SJCRH30 (cell line): ENCODE measurements around the gene INKA1. TPM values are rescaled to one million over a fixed set of nuclear protein-coding genes. Genes with fewer than 3 reads are reported as not detected.
A peak's percentile ranks its signal among the peaks of the same experiment; 100 is the strongest.
"Not testable (repeated sequence)": the region's sequence is repeated elsewhere in the genome, so short reads cannot be mapped to it uniquely, and the experiment has no call there.

ENCODE experiments used
- DNase-seq, 2 experiments: peaks; one replicate each; pipeline ENCODE4 v3.0.0-alpha.2; 2015 to 2020
- H3K27ac ChIP-seq: fragments of 250-450 bp; sonication (Bioruptor Pico); 2 replicates; pipeline ENCODE4 v1.5.1; 2020; ENCODE audit warnings: mild to moderate bottlenecking, moderate library complexity
- H3K27me3 ChIP-seq: fragments of 250-450 bp; sonication (Bioruptor Pico); 2 replicates; pipeline ENCODE4 v1.5.1; 2020; ENCODE audit warnings: mild to moderate bottlenecking, moderate library complexity
- H3K36me3 ChIP-seq: fragments of 250-450 bp; sonication (Bioruptor Pico); 2 replicates; pipeline ENCODE4 v1.5.1; 2020; ENCODE audit warnings: mild to moderate bottlenecking, moderate library complexity
- H3K4me1 ChIP-seq: fragments of 250-450 bp; sonication (Bioruptor Pico); 2 replicates; pipeline ENCODE4 v1.5.1; 2020; ENCODE audit warnings: mild to moderate bottlenecking, moderate library complexity
- H3K4me3 ChIP-seq: fragments of 250-450 bp; sonication (Bioruptor Pico); 2 replicates; pipeline ENCODE4 v1.5.1; 2020; ENCODE audit warnings: mild to moderate bottlenecking, moderate library complexity
- H3K9me3 ChIP-seq: fragments of 250-450 bp; sonication (Bioruptor Pico); replicated peaks from 2 replicates; pipeline ENCODE4 v1.5.1; 2020; ENCODE audit warnings: mild to moderate bottlenecking, moderate library complexity
- total RNA-seq: library from RNA; depleted of rRNA; stranded (reverse); fragments of >200 nt; shearing (Covaris generic); gene quantifications from 2 replicates; pipeline ENCODE4 v1.2.3, GENCODE V29; 2014

Gene INKA1
- total RNA-seq, 1 experiment from 2014 or later: 0.61 TPM

- H3K36me3 ChIP-seq: no peaks in the 10 kb centered on the region
- no peaks in the 10 kb centered on the region for H3K4me1 ChIP-seq
- DNase-seq: no peak
- H3K9me3 ChIP-seq: no peaks in the 10 kb centered on the region
- no peaks in the 10 kb centered on the region for H3K27me3 ChIP-seq
- H3K4me3 ChIP-seq: no peak overlapping the region
- no peak overlapping the region for H3K27ac ChIP-seq
Observed at GRCh38 chr3:49812916-49813496, 9.9 kb downstream of the INKA1 start.

GRCh38 chr3:49813497-49814174 lies 10.6 kb downstream of the INKA1 start, which contains the start of gene UBA7:
UBA7 (minus strand) TSS chr3:49813953; CDS start chr3:49813787, 166 bp downstream.
- Histone ChIP-seq H3K4me3 (no peak within 1 kb of the TSS), H3K4me1 (no peaks in the 10 kb centered on the region), H3K36me3 (no peaks in the 10 kb centered on the region), H3K27ac (no peak within 1 kb of the TSS), H3K9me3 (no peaks in the 10 kb centered on the region), H3K27me3 (no peaks in the 10 kb centered on the region)
- DNase-seq: no peak

GRCh38 chr3:49823131-49823530 lies 20.1 kb downstream of the INKA1 start:
- DNase-seq, H3K4me1 ChIP-seq, H3K36me3 ChIP-seq, H3K27me3 ChIP-seq, H3K9me3 ChIP-seq, H3K27ac ChIP-seq, H3K4me3 ChIP-seq: not testable (repeated sequence)

GRCh38 chr3:49826016-49826415 lies 23.0 kb downstream of the INKA1 start:
- Histone ChIP-seq H3K27ac (no peak overlapping the region), H3K4me1 (no peaks in the 10 kb centered on the region), H3K36me3 (0 out of 2 replicates have a peak, but pooled peaks cover 6% of the 10 kb centered on the region), H3K9me3 (no peaks in the 10 kb centered on the region), H3K4me3 (no peak overlapping the region), H3K27me3 (no peaks in the 10 kb centered on the region)
- no peak for DNase-seq

- peaks cover 6% of the 10 kb centered on the region; the same call in 1 of the 2 replicates for H3K36me3 ChIP-seq
- H3K4me3 ChIP-seq: no peak overlapping the region
- no peak overlapping the region for H3K27ac ChIP-seq
Observed at GRCh38 chr3:49831341-49831740, 28.3 kb downstream of the INKA1 start.

GRCh38 chr3:49839193-49839809 lies 36.2 kb downstream of the INKA1 start:
- Histone ChIP-seq H3K4me1 (no peaks in the 10 kb centered on the region), H3K9me3 (no peaks in the 10 kb centered on the region), H3K27ac (no peak overlapping the region), H3K27me3 (no peaks in the 10 kb centered on the region), H3K36me3 (no peaks in the 10 kb centered on the region), H3K4me3 (no peak overlapping the region)
- DNase-seq: peak; percentile 64 to 83

More at GRCh38 chr3:49831341-49831740, 28.3 kb downstream of the INKA1 start:
- H3K9me3 ChIP-seq: no peaks in the 10 kb centered on the region
- no peaks in the 10 kb centered on the region for H3K27me3 ChIP-seq
- no peak for DNase-seq
- no peaks in the 10 kb centered on the region for H3K4me1 ChIP-seq

- DNase-seq: no peak
- Histone ChIP-seq H3K27me3 (no peaks in the 10 kb centered on the region), H3K9me3 (no peaks in the 10 kb centered on the region), H3K4me3 (no peak overlapping the region), H3K4me1 (no peaks in the 10 kb centered on the region), H3K27ac (no peak overlapping the region), H3K36me3 (peaks cover 6% of the 10 kb centered on the region)
Observed at GRCh38 chr3:49840388-49840787, 37.3 kb downstream of the INKA1 start.

- Histone ChIP-seq H3K27ac (no peak overlapping the region), H3K9me3 (no peaks in the 10 kb centered on the region), H3K4me3 (no peak overlapping the region), H3K36me3 (peaks cover 10% of the 10 kb centered on the region), H3K27me3 (no peaks in the 10 kb centered on the region), H3K4me1 (no peaks in the 10 kb centered on the region)
- DNase-seq: peak; percentile 13 to 38
Observed at GRCh38 chr3:49841126-49841696, 38.1 kb downstream of the INKA1 start.

GRCh38 chr3:49841806-49842205 lies 38.7 kb downstream of the INKA1 start:
- Histone ChIP-seq H3K36me3 (peaks cover 14% of the 10 kb centered on the region), H3K4me3 (no peak overlapping the region), H3K27ac (no peak overlapping the region), H3K9me3 (no peaks in the 10 kb centered on the region), H3K4me1 (no peaks in the 10 kb centered on the region), H3K27me3 (no peaks in the 10 kb centered on the region)
- no peak for DNase-seq

GRCh38 chr3:49842843-49843517 lies 39.9 kb downstream of the INKA1 start:
- DNase-seq: no peak
- Histone ChIP-seq H3K4me3 (no peak overlapping the region), H3K27ac (no peak overlapping the region), H3K9me3 (no peaks in the 10 kb centered on the region), H3K36me3 (peaks cover 18% of the 10 kb centered on the region), H3K4me1 (no peaks in the 10 kb centered on the region), H3K27me3 (no peaks in the 10 kb centered on the region)

GRCh38 chr3:49844464-49845183 lies 41.6 kb downstream of the INKA1 start:
- no peak overlapping the region for H3K4me3 ChIP-seq
- no peaks in the 10 kb centered on the region for H3K27me3 ChIP-seq
- no peak overlapping the region for H3K27ac ChIP-seq
- peaks cover 18% of the 10 kb centered on the region for H3K36me3 ChIP-seq
- H3K4me1 ChIP-seq: no peaks in the 10 kb centered on the region
- no peak for DNase-seq
- no peaks in the 10 kb centered on the region for H3K9me3 ChIP-seq

GRCh38 chr3:49845694-49846093 lies 42.6 kb downstream of the INKA1 start:
- DNase-seq: no peak
- Histone ChIP-seq H3K27me3 (no peaks in the 10 kb centered on the region), H3K27ac (no peak overlapping the region), H3K4me1 (no peaks in the 10 kb centered on the region), H3K9me3 (no peaks in the 10 kb centered on the region), H3K4me3 (no peak overlapping the region), H3K36me3 (peaks cover 18% of the 10 kb centered on the region)
